Breast epithelium (tissue), 4 donors: ENCODE results near the gene GRIN3A. TPM values are rescaled to one million over a fixed set of nuclear protein-coding genes. Genes with fewer than 3 reads are reported as not detected.
"Not testable (repeated sequence)": the region's sequence is repeated elsewhere in the genome, so short reads cannot be mapped to it uniquely, and the experiment has no call there.

Experiments
- DNase-seq, 2 donors: peaks; one replicate each; pipeline ENCODE4 v3.0.0-alpha.2; 2019; ENCODE audit warnings: low spot score in 2 of 2
- H3K27ac ChIP-seq, 2 donors: fragments of 200-600 bp; sonication (generic) in 1 of 2; one replicate each; pipeline ENCODE4 v1.5.1; 2016 to 2019; ENCODE audit warnings: mild to moderate bottlenecking in 1 of 2
- H3K27me3 ChIP-seq, 2 donors: fragments of 200-600 bp; sonication (generic) in 1 of 2; one replicate each; pipeline versions ENCODE4 v1.5.1 to v1.6.0; 2017 to 2019; ENCODE audit warnings: control low read depth in 1 of 2, mild to moderate bottlenecking in 1 of 2
- H3K36me3 ChIP-seq: fragments of 200-600 bp; one replicate; pipeline ENCODE4 v1.5.1; 2019
- H3K4me1 ChIP-seq, 2 donors: fragments of 200-600 bp; sonication (generic); one replicate each; pipeline ENCODE4 v1.5.1; 2016 to 2019; ENCODE audit warnings: control low read depth in 1 of 2
- H3K4me3 ChIP-seq, 3 donors: fragments of 200-600 bp; sonication (generic); 1 replicate in 2 of 3; 2 replicates in 1 of 3; pipeline ENCODE4 v1.5.1; 2016 to 2019; ENCODE audit warnings: mild to moderate bottlenecking in 3 of 3, moderate library complexity in 2 of 3
- H3K9me3 ChIP-seq, 2 donors: fragments of 200-600 bp; sonication (generic) in 1 of 2; one replicate each; pipeline ENCODE4 v1.5.1; 2016 to 2019; ENCODE audit warnings: control low read depth in 1 of 2
- POLR2A ChIP-seq: fragments of 450-650 bp; IDR thresholded peaks from one replicate; pipeline ENCODE4 v1.6.1; 2016; ENCODE audit warnings: antibody characterized with exemption, mild to moderate bottlenecking, moderate library complexity
- POLR2AphosphoS5 ChIP-seq, 3 donors: sonication (generic); formaldehyde crosslinking; IDR thresholded peaks; one replicate each; pipeline ENCODE4 v1.6.1; 2017; ENCODE audit warnings: antibody characterized with exemption in 3 of 3
- intact Hi-C: fragments of 100-400 bp; cut with DNase I; formaldehyde crosslinking; loops from one replicate; pipeline ENCODE4 v1.15.1; 2023; ENCODE audit warnings: low total_unique reads
- total RNA-seq, 3 donors: library from RNA; depleted of rRNA; stranded (reverse); fragments of >200 nt; gene quantifications; one replicate each; pipeline ENCODE4 v1.1.0, GENCODE V29; 2016
- TF ChIP-seq, protein P1 (sequence below), 3 donors: fragments of 450-650 bp; IDR thresholded peaks; one replicate each; pipeline ENCODE4 v1.5.1; 2016 to 2017; ENCODE audit warnings: antibody characterized with exemption in 3 of 3, mild to moderate bottlenecking in 3 of 3, moderate library complexity in 3 of 3

Gene GRIN3A
- total RNA-seq, 3 donors from 2014 or later, result under 0.01 to 0.15 TPM; not detected in 1

DNA sequence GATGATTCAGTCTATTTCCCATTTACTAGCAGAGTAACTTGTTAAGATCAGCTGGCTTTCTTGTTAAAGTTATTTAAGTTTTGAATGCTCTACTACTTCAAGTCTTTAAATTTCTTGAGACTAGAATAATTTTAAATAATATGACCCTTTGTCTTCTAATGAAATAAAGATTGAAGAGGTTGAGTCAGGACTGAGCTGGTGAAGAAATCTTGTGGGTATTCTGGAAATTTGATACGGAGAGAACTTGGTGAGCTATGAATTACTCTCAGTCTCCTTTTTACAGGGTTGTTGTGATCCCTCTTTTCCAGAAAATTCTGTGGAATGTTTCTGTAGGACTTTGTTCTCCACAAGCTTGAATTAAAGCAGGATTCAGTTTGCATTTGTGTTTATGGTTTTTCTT is 175.5 kb downstream of the GRIN3A start:
- no peak for DNase-seq
- no peaks in the 10 kb centered on the region for H3K27me3 ChIP-seq
- H3K36me3 ChIP-seq, result no peaks in the 10 kb centered on the region
- TF ChIP-seq POLR2A (no peak), POLR2AphosphoS5 (IDR thresholded peaks at IDR 0.05) (no peak)
- TF ChIP-seq, protein P1, sequence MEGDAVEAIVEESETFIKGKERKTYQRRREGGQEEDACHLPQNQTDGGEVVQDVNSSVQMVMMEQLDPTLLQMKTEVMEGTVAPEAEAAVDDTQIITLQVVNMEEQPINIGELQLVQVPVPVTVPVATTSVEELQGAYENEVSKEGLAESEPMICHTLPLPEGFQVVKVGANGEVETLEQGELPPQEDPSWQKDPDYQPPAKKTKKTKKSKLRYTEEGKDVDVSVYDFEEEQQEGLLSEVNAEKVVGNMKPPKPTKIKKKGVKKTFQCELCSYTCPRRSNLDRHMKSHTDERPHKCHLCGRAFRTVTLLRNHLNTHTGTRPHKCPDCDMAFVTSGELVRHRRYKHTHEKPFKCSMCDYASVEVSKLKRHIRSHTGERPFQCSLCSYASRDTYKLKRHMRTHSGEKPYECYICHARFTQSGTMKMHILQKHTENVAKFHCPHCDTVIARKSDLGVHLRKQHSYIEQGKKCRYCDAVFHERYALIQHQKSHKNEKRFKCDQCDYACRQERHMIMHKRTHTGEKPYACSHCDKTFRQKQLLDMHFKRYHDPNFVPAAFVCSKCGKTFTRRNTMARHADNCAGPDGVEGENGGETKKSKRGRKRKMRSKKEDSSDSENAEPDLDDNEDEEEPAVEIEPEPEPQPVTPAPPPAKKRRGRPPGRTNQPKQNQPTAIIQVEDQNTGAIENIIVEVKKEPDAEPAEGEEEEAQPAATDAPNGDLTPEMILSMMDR (IDR thresholded peaks at IDR 0.05), result no peak
- intact Hi-C loops, result no loop called here
- H3K27ac ChIP-seq, result no peak overlapping the region
- no peak overlapping the region for H3K4me3 ChIP-seq
- no peaks in the 10 kb centered on the region for H3K9me3 ChIP-seq
- H3K4me1 ChIP-seq, result no peaks in the 10 kb centered on the region

DNA sequence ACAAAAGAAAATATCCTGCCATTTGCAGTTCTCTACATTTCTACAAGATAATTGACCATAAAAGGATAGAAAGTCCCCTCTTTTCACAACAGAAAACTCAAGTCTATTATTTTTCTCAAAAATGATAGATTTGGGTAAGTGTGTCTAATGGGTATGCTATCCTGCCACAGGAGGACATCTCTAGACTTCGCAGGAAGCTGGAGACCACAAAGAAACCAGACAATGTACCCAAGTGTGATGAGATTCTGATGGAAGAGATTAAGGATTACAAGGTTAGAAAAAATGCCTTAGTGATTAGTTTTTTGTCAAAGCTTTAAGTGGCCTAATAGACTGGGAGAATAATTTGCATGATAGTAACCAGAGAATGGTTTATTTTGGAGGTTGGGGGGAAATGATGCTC is 176.7 kb downstream of the GRIN3A start:
- intact Hi-C loops, result no loop called here
- Histone ChIP-seq H3K4me3 (no peak overlapping the region), H3K27ac (no peak overlapping the region), H3K27me3 (no peaks in the 10 kb centered on the region), H3K4me1 (no peaks in the 10 kb centered on the region), H3K36me3 (peaks cover 4% of the 10 kb centered on the region), H3K9me3 (no peaks in the 10 kb centered on the region)
- TF ChIP-seq, protein P1 (IDR thresholded peaks at IDR 0.05), result no peak
- no peak for TF ChIP-seq POLR2A
- no peak for TF ChIP-seq POLR2AphosphoS5 (IDR thresholded peaks at IDR 0.05)
- no peak for DNase-seq

- H3K9me3 ChIP-seq, H3K36me3 ChIP-seq, H3K27me3 ChIP-seq, intact Hi-C loops, DNase-seq, H3K4me3 ChIP-seq, H3K4me1 ChIP-seq, H3K27ac ChIP-seq: not testable (repeated sequence)
These were observed 188.9 kb downstream of the GRIN3A start for GRCh38 chr9:101549472-101550098.

DNA sequence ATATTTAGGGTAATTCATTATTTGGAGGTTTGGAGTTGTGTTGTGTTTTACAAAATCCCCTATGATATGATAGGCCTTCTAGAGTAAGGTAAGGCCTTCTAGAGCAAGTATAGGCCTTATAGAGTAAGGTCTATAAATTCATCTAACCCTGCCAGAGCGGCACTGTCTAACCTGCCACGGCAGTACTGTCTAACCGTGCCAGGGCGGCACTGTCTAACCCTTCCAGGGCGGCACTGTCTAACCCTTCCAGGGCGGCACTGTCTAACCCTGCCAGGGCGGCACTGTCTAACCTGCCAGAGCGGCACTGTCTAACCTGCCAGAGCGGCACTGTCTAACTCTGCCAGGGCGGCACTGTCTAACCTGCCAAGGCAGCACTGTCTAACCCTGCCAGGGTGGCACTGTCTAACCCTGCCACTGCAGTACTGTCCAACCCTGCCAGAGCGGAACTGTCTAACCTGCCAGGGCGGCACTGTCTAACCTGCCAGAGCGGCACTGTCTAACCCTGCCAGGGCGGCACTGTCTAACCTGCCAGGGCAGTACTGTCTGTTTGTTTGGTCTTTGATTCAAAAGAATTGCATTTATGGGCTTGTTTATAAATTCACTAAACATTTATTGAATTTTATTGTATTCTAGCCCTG is 195.2 kb downstream of the GRIN3A start:
- Histone ChIP-seq H3K27me3 (no peaks in the 10 kb centered on the region), H3K36me3 (peaks cover 6% of the 10 kb centered on the region), H3K4me1 (no peaks in the 10 kb centered on the region), H3K4me3 (no peak overlapping the region), H3K27ac (no peak overlapping the region), H3K9me3 (no peaks in the 10 kb centered on the region)
- TF ChIP-seq POLR2A (no peak), POLR2AphosphoS5 (IDR thresholded peaks at IDR 0.05) (no peak)
- TF ChIP-seq, protein P1 (IDR thresholded peaks at IDR 0.05), result no peak
- DNase-seq, result no peak
- intact Hi-C loops, result no loop called here

DNA sequence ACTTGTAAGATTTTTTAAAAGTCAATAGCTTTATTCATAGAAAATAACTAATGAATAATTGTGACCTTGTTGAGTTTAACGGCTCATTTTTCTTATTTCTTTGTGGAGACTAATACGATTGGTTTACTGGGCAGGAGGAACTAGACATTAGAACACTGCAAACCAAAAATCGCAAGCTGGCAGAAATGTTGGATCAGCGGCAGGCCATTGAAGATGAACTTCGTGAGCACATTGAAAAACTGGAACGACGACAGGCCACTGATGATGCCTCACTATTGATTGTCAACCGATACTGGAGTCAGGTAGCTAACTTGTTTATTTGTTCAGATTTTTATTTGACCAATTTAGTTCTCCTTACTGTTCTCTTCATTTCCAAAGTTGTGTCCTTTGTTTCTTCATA is 198.4 kb downstream of the GRIN3A start:
- no peaks in the 10 kb centered on the region for H3K9me3 ChIP-seq
- H3K36me3 ChIP-seq, result peaks cover 6% of the 10 kb centered on the region
- peaks cover 0 to 2% of the 10 kb centered on the region in 2 donors for H3K4me1 ChIP-seq
- TF ChIP-seq, protein P1 (IDR thresholded peaks at IDR 0.05), result no peak
- no peak for TF ChIP-seq POLR2A
- no peak for TF ChIP-seq POLR2AphosphoS5 (IDR thresholded peaks at IDR 0.05)
- DNase-seq, result no peak
- H3K27ac ChIP-seq, result no peak overlapping the region
- no peak overlapping the region for H3K4me3 ChIP-seq
- intact Hi-C loops, result no loop called here
- no peaks in the 10 kb centered on the region for H3K27me3 ChIP-seq
